NCI-H1930 (cell line): Measurements from ENCODE around the gene HPSE2.

ENCODE experiments used
- DNase-seq, 2 experiments: peaks; one replicate each; lab custom pipeline; 2025; lab: John Stamatoyannopoulos, UW

HPSE2 gene

DNA sequence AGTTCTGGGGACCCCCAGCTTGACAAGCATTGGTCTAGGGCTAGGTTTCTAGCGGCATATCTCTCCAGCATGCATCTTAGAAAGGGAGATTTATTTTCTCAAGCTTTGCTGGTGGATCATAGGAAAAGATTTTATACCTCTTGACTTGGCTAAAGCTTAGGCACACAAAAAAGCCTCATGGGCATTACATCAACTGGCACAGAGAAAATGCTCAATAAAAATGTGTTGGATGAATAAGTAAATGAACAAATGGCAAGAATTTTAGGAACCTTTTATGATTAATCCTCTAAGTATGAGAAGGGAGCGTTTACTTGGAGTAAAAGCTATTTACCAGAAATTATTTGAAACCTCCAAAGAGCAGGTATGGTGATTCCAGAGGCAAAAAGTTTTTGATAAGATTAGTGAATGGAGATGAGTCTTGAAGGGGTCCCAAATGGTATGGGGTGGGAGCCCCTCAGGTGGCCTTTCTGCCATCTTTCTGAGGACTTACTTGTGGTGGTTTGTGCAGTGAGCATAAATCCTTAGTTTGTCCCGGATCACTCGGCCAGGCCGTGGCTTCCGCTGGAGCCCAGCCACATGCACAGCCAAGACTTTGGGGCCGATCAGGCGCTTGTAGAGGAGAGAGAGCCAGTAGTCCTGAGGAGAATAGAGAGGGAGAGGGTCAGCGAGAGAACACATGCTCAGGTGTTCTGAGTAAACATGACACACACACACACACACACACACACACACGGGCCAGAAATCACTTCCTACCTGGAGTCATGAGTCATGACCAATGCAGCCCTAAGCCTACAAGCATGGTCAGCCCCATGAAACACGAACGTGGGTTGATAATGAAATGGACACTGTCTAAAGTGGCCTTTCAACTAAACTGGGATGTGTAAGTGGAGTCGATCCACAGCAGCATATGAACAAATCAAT, 745.8 kb downstream of the HPSE2 start:
- DNase-seq = no peak

DNA sequence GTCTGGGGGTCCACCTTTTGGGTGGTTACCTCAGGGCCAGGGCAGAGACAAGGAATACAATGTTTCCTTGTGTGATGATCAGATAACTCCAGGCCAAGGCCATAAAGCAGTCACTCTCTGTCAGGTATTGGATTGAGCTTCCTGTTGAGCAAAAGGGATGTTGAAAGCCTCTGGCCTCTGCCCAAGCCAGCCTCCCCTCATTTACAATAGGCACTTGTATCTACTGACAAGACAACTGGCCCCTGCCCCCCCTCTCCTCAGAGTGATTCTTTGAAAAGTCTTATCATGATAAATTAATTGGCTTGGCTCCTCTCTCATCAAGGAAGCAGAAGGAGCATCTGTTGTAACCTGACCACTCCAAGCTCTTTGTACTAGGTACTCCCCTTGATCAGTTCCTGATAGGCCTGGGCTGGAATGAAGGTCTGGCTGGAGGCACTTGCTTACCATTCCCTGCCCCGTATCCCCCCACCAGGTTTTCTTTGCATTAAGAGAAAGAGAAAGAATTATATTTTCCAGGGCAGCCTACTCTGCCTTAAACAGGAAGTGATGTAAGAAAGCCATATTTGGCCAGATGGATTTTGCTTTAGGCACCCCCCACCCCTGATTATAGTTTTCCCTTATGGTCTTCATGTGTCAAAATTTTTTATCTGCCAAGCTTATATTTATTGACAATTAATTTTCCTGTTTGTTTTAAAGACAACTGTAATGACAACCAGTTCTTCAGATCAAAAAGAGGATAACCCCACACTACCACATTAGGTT, 746.8 kb downstream of the HPSE2 start:
- no peak for DNase-seq

- no peak for DNase-seq
Measured at GRCh38 chr10:98487649-98488048, 748.0 kb downstream of the HPSE2 start.

GRCh38 chr10:98486421-98486820, 749.2 kb downstream of the HPSE2 start:
- no peak for DNase-seq

DNA sequence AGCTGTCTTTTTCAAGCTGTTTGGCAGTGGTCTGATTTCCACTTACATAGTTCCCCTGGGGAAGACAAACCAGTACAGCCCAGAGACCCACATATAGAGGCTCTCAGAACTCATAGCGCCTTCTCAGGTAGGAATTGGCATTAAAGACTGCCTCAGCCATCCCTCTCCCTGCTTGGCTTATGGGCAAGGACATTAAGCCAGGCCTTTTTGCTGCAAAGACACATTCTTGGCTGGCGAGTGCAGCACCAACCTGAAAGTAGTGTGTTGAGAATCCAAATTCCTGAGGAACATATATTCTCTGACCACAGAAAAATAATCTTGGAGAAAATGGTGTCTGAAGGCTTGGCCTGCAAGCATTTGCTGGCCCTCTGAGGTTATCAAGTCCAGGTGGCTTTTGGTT, 749.7 kb downstream of the HPSE2 start:
- DNase-seq = no peak

DNA sequence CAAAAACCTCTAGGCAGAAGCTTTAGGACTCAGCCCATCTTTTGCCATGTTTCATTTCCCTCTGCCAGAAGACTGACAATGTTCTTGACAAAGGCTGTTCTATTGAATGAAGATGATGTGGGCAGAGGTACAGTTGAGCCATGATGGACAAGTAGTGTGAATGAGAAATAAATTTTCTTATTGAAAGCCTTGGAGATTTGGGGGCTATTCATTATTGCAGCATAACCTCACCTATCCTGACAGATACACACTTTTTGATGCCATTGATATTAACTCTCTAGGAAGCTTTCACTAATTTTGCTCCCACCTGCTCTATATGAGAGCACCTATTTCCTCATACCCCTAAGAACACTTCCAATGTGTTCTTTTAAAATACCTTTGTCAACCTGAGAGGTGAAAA, 752.0 kb downstream of the HPSE2 start:
- no peak for DNase-seq

DNA sequence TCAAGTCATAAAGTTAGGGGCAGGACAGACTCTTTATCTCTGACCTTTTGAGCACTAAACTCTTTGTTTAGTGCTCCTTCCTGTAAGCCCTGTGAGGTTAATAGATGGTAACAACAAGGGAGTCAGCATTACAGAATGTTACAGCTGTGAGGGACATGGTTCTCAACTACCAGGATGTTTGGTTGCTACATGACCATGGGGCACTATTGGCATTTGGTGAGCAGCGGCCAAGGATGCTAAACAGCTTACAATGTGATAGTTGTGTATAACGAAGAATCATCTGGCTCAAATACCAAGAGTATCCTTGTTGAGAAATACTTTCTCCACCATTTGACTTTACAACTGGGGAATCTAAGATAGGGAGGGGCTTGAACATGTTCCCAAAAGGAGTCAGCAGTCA, 753.6 kb downstream of the HPSE2 start:
- DNase-seq = no peak

- no peak for DNase-seq
Measured at GRCh38 chr10:98481404-98481945, 754.2 kb downstream of the HPSE2 start.

DNA sequence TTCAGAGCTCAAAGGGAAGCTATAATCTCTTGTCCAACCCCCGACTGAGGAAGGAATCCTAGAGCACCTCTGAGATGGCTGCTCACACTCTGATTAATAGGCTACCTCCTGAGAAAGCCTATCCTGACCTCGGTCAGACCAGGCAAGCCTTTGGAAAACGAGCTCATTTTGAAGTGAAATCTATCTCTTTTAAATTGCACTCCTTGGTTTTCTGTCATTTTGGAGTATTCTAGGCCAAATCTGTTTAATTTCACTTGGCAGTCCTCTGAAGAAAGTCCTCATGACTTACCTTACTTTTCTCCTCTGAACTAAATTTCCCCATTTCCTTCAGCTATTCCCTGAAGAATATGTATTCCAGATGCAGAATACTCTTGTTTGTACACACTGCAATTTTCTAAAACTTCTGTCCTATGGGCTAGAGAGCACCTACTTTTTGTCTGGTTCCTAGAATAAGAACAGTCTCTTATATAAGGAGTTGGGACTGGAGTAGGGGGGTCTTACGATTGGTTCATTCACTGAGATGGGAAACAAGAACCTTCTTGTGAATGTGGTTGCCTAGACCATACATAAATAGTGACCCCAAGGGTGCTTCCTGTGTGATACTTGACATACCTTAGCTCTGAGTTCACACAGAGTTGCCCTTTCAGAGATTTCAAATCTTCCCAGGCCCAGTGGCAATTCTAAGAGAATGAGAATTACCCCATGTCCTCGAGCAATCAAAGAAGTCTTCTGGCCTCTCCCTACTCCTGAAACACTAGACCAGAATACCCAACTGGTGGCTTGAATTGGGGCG, 757.0 kb downstream of the HPSE2 start:
- DNase-seq = no peak

DNA sequence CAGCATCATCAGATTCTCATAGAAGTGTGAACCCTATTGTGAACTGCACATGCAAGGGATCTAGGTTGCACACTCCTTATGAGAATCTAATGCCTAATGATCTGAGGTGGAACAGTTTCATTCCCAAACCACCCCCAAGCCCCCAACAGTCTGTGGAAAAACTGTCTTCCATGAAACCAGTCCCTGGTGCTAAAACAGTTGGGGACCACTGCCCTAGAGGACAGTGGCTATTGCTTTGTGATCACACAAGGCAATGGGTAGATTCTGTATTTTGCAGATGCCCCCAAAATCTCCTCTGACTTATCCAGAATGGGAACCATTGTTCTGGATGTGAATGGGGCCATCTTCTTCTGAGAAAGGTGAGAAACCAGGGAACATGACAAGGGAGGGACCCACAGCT, 757.8 kb downstream of the HPSE2 start:
- no peak for DNase-seq

- no peak for DNase-seq
Measured at GRCh38 chr10:98474628-98475027, 761.0 kb downstream of the HPSE2 start.

GRCh38 chr10:98472196-98472595, 763.5 kb downstream of the HPSE2 start:
- no peak for DNase-seq

DNA sequence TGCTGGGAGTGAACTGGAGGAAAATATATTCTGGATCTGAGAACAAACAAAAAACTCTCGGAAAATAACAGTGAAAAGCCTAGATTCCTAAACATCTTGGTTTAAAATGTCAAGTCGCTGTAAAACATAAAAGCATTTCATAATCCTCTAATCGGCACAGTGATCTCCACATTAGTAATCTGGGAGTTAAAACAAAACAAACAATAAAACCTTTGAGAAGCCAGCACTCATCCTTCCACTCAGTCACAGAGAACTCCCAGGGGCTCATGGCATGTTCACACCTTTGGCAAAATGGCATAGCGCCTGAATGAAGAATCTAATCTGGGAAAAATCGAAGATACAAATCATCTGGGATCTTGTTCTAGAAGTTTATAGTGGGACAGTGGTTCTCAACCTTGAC, 764.8 kb downstream of the HPSE2 start:
- DNase-seq = no peak

- no peak for DNase-seq
Measured at GRCh38 chr10:98469001-98469931, 766.4 kb downstream of the HPSE2 start.

DNA sequence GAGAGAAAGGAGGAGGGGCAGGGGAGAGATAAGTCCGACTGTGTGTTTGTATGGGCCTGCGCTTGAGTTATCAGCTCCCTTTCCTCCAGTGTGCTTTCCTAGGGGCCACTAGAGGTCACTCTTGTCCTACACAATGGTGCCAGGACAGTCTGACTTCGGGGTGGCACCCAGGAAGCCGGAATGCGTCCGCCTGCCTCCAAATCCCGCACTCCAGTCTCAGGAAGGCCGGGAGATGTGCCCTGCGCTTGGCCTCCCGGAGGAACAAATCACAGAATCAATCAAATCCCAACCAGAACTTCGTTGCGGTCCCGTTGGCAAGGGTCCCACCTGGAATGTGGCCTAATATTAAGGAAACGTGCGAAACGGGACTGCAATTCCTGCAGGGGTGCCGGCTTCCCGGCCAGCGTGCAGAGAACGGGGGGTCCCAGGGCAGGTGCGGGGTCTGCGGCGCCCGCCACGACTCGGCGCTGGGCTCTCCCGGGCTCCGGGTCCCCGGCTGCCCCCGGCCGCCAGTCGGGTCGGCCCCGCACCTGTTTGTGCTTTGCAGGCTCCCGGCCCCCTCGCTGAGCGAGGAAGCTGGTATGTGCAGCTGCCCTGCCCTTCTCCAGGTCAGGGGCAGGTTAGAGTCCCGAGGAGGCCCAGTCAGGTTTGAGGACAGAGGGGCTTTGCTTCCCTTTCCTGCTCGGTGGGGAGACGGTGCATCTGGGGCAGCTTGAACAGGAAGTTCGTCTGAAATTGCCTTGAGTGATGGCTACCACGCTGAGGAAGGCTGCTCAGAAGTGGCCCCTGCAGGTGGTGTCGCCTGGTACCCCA, 767.9 kb downstream of the HPSE2 start:
- DNase-seq = peak in 1 of 2 experiments; percentile 6

DNA sequence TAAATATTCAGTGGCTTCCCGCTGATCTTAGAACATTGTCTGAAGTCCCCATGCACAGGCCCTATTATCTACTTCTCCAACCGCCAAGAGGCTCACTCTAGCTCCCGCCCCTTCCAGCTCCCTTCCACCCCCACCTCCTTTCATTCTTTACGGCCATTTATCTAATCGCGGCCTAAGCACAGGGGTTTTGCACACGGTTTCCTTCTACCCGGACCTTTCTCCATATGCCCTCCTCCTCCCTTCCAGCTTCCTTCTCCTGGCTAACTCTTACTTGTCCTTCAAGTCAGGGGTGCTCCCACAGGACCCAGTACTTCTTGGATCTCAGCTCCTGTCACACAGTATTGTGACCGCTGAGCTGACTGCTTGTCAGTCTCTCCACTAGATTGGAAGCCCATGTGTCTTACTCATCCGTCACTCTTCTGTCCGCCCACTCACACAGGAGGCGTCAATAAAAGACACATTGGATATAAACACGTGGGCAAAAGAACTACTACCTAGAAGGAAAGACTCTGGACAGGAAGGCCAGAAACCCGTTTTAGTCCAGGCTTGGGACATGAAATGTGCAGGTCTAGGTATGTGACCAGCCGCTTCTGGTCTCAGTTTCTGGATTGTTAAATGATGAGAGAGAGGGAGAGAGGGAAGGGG, 768.7 kb downstream of the HPSE2 start:
- DNase-seq = no peak

DNA sequence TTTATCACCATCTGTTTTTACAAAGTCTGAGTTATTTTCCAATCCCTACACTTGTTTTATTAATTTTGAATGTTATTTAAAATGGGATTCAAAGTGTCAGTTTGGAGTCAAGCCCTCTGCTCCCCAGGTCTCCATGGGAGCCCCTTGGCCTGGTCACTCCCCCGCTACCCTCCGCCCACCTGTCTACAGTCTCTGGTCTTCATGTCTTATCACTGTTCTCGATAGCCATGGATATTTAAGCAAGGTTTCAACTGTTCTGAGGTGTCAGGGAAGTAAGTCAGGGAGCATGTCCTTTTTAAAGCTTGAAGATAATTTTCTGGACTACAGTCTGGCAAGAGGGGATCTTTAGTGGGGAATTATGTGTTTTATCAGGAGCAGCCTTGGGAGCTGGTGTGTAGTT, 769.8 kb downstream of the HPSE2 start:
- no peak for DNase-seq

DNA sequence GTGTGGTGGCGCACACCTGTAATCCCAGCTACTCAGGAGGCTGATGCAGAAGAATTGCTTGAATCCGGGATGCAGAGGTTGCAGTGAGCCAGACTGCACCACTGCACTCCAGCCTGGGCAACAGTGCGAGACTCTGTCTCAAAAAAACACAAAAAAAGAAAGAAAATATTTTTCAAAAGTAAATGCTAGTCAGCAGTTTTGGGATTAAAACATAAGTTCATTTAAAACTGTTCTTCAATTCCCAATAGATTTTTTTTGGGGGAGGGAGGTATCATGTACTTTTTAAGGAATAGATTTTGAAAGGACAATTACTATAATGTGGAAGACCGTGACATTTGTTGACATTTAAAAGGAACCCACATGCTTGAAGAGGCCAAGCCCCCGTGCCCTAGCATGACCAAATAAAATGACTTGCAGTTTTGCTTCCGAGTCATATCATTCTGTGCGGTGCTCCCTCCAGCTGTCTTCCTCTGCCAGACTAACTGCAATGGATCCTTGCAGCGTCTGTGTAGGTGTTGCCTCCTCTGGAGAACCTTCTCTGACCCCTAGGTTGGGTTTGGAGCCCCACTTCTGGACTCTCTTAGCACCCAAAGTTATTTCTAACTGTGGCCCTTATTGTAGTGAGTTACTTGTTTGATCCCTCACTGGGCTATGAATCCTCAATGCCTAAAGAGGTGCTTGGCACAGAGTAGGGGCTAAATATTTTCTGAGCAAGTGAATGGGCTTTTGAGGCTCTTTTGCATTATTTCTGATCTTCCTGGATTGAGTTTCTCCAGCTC, 771.5 kb downstream of the HPSE2 start:
- no peak for DNase-seq

GRCh38 chr10:98463016-98463415, 772.6 kb downstream of the HPSE2 start:
- DNase-seq = no peak
